ENCODE measurements around the gene FOXE1. TPM values are rescaled to one million over a fixed set of nuclear protein-coding genes. Genes with fewer than 3 reads are reported as not detected.

FOXE1 gene
- total RNA-seq, 1 experiment from 2014 or later, result under 0.01 TPM

DNA sequence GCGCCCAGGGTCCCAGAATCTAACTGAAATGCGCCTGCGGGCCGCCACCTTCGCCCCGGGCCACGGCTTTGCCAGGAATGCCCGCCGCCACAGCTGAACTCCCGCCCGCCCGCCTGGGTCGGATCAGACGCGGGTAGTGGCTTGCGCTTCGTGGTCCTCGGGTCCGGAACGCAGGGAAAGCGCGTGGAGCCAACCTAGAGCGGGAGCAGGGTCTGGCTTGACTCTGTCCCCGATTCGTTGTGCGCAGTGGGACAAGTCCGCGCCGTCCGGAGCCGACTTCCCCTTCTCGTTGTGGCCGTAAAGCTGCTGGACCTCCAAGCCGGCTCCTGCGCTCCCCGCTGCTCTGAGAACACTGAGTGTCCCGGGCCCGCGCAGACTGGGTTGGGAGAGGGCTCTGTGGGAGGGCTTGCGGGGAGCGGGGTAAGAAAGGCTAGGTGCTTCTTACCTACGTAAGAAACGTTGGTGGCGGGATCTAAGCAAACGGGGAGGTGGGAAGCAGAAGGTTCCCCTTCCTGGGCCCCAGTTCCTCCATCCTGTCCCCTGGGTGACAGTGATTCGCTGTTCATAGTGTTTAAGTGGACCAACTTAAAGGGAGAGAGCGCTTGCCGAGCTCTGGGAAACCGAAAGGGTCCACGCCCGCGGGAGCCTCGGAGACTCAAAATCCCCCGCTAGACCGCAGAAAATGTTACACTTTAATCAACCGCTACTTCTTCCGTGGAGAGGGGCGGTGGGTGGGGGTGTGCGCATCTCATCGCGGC, 4.4 kb upstream of the FOXE1 start:
- DNase-seq (ENCODE audit: low read depth), result no peak

DNA sequence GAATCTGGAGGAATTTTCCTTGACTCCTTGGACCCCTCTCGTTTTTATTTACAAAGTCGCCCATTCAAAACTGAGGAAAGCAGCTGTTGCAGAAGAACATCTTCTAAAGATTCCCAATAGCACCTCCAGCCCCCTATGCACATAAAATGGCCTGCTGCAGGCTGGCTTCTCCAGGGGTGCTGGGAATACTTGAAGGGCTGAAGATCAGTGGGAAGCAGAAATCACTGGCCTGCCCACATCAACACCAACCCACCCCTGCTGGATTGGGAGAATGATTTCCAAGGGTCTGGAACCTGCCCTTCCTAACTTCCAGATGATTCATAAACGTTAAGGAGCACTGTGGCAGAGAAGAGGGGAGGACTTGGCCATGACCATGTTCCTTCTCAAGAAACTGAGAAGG, 3.0 kb upstream of the FOXE1 start:
- DNase-seq (ENCODE audit: low read depth), result no peak

DNA sequence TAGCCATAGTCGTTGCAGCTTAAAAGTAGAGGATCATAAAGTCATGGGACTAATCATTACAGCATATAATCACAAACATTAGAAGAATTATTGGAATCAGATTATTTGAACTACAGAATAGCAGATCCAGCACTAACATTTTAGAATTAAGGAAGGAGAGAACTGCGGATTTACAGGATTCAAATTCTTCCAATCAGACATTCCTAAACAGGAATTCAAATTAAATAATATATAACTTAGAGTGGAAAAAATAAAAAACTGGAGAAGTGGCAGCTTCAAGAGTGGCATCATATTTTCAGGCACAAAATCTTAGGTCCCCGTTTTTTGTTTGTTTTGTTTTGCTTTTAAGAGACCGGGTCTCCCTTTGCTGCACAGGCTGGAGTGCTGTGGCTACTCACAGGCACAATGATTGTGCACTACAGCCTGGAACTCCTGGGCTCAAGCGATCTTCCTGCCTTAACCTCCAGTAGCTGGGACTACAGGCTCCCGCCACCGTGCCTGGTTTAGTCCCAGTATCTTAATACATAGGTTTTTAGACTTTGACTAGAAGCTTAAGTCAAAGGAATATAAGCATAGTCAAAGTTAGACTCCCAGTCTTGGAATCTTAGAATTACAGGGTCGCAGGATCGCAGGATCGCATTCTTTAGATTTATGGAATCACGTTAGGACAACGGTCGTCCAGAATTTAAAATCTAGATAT, 2.1 kb upstream of the FOXE1 start:
- DNase-seq (ENCODE audit: low read depth), result no peak

DNA sequence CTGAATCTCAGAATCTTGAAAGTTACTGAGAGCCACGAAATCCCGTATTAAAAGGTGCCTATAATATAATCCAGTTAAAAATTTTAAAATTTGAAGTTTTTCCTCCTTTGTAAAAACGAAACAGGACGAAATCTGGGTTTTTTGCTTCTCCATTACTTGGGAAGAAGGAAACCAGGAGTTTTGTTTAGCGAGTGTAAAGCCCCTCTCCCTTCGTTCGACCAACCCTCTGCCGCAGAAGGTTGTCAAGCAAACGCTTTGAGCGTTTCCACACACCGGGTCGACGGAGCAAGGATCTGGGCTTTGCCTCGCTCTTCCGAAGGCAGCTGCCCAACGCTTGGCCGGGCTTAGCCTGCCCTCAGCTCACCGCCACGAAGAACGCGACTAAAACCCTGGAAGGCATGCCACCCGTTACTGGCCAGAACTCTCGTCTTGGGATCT, 1.6 kb upstream of the FOXE1 start:
- no peak for DNase-seq (ENCODE audit: low read depth)

DNA sequence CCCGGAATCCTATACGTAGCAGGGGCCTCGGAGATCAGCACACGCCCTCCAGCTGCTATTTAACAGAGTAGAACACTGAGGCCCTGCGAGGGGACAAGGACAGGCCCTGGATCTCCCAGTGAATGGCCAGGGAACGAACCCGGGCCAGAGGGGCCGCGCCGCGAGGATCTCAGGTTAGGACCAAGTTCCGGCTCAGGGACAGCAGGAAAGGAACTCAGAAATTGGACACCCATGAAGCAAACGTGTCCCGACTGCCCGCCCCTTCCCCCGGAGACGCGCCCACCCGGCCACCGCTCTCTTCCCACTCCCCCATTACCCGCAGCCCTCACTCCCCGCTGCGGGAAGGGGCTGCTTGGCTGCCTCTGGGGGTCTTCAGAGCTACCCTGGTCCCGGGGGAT, 1.0 kb upstream of the FOXE1 start:
- no peak for DNase-seq (ENCODE audit: low read depth)

DNA sequence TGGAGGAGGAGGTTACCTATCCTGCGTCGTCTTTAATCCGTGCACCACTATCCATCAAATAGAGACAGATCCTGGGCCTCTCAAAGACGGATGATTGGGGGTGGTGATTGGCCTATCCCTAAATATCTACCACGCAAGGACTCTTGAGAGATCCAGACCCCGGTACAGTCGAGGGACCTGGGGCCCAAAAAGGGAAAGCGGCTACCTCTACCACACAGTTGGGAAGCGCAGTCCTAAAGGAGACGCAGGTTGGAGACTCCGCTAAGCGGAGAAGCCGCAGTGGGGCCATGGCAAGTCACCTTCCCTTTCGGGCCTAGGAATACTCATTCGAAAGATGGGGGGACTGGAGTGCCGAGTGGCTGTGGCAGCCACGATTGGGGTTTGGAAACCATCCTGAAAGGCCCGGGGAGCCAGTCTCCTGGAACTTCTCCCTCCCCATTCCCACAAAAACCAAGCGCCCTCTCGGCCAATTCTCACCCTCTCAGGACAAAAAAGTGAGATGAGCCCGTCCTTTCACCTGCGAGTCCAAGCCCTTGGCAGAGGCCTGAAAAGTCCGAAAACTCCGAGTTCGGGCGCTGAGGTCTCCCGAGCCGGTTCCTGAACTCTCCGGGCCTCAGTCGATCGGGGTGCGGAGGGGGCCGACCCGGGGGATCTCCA, 499 bp upstream of the FOXE1 start:
- DNase-seq (ENCODE audit: low read depth), result no peak

DNA sequence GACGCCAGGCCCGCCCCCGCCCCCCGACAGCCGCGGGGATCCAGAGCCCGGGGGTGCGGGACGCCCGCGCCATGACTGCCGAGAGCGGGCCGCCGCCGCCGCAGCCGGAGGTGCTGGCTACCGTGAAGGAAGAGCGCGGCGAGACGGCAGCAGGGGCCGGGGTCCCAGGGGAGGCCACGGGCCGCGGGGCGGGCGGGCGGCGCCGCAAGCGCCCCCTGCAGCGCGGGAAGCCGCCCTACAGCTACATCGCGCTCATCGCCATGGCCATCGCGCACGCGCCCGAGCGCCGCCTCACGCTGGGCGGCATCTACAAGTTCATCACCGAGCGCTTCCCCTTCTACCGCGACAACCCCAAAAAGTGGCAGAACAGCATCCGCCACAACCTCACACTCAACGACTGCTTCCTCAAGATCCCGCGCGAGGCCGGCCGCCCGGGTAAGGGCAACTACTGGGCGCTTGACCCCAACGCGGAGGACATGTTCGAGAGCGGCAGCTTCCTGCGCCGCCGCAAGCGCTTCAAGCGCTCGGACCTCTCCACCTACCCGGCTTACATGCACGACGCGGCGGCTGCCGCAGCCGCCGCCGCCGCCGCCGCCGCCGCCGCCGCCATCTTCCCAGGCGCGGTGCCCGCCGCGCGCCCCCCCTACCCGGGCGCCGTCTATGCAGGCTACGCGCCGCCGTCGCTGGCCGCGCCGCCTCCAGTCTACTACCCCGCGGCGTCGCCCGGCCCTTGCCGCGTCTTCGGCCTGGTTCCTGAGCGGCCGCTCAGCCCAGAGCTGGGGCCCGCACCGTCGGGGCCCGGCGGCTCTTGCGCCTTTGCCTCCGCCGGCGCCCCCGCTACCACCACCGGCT, 1.0 kb downstream of the FOXE1 start:
- no peak for DNase-seq (ENCODE audit: low read depth)

DNA sequence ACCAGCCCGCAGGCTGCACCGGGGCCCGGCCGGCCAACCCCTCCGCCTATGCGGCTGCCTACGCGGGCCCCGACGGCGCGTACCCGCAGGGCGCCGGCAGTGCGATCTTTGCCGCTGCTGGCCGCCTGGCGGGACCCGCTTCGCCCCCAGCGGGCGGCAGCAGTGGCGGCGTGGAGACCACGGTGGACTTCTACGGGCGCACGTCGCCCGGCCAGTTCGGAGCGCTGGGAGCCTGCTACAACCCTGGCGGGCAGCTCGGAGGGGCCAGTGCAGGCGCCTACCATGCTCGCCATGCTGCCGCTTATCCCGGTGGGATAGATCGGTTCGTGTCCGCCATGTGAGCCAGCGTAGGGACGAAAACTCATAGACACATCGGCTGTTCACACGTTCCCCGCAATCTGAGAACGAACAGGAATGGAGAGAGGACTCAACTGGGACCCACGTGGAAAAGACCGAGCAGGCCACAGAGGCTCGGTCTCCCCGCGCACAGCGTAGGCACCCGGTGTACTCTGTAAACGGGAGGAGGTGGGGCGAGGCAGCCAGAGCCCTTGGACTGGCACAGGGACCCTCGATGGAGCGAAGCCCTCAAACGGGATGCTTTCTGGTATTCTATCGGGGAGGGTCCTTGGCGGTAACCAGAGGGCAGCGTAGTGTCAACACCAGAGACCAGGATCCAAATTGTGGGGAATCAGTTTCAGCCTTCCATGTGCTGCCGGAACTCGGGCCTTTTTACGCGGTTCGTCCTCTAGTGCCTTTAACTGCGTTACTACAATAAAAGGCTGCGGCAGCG, 1.9 kb downstream of the FOXE1 start:
- DNase-seq (ENCODE audit: low read depth), result no peak

DNA sequence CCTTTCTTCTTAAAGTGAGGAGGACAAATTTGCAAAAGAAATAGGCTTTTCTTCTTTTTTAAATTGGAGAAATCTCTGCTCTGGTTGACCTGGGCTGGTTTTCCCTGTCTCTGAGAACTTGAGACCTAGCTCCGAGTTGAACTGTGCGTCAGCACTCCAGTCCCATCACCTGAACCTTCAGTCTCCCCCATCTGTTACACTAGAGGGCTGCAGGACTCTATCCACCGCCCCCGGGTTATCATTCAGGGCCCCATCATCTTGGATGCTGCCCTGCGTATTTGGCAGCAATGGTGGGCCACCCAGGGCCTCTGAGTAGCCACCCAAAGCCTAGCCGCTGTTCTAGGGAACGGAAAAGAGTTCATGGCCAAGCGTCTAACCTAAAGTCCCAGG, 2.5 kb downstream of the FOXE1 start:
- no peak for DNase-seq (ENCODE audit: low read depth)

DNA sequence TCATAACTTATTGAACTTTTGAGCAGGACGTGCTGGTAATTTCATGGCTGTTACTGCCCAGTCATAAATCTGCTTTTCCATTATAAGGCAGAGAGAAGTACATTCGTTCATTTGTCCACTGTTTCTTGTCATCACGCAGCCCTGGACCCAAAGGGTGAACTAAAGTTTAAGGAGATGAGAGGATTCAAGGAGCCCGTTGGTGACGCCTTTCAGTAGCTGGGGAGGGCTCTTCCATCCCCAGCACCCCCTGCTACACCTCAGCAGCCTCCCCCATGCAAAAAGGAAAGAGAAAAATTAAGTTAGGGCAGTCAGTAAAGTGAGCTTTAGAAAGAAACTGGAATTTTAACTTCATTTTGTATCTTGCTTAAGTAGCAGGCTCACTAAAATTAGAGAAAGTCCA, 2.9 kb downstream of the FOXE1 start:
- no peak for DNase-seq (ENCODE audit: low read depth)

DNA sequence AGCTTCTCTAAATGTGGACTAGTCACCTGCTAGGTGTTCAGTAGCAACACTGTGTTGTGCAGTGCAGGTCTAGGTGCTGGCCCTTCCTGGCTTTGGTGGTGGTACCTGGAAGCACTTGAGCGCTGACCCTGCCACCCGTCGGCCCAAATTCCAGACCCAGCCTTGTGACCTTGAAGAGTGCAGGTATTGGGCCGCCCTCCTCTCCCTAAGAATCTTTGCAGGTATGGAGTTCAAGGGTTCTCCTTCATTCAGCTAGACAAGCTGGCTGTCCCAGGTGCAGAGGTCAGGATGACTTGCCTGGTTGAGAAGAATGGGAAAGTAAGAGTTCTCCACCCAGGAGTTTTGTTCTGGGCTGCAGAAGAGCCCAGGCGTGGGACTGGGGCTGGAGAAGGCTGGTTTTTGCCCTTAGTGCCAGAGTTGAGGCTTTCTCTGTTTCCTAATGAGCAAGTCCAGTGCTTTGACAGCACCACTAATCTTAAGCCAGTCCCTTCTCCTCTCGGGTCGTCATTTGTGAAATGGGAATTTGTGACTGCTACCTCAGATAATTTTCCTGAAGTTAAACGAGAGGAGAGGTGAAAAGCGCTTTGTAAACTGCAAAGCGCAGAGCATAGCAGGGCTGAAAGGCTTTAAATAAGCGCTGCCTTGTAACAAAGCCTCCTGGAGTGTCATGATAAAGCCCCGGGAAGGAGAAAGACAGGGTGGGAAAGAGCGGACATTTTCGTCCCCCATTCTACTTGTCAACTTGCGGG, 4.0 kb downstream of the FOXE1 start:
- DNase-seq (ENCODE audit: low read depth), result no peak

DNA sequence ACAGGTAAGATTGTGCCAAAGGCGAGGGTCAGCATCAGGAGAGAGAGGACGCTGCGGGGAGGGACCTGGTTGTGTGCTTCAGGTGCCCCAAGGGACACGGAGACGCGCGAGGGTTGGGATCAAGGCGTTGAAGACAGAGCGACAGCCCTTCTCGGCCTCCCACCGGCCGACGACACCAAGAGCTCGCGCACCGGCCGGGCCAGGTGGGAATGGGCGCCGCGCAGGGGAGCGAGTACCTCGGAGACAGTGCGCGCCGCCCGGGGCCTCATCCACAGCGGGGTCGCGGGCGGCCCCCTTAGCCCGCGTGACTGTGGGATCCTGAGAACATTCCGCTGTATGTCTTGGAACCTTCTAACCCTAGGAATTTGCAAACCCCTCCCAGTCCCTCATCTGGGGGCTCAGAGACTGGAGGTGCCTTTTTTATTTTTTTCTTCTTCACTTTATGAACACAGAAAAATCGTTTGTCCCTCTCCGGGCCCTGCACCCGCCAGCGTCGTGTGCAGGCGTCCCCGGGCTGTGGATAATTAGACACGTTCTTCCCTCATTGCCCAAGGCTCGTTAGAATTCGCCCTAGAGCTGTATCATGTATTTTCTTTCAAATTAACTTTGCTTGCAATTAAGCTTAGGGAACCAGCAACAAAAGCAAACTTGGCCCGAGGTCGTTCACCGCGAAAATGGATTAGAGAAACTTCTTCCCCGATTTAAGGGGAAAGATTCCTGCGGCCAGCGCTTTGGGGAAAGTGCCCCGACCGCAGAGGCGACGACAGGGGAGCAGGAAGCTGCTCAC, 4.8 kb downstream of the FOXE1 start:
- DNase-seq (ENCODE audit: low read depth), result no peak

DNA sequence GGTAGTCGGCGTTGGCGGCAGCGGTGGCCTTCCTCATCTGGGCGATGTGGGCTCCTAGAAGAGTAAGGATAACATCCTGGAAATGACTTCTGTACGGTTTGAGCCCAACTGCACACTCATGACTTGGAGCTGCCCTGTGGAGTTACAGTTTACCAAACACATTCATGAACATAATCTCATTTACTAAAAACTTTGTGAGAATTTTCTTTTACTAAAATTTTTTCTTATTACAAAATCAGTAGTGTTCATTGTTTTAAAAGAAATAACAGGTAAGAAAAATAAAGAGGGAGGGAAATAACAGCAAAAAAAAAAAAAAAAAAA, 5.3 kb downstream of the FOXE1 start:
- no peak for DNase-seq (ENCODE audit: low read depth)

DNA sequence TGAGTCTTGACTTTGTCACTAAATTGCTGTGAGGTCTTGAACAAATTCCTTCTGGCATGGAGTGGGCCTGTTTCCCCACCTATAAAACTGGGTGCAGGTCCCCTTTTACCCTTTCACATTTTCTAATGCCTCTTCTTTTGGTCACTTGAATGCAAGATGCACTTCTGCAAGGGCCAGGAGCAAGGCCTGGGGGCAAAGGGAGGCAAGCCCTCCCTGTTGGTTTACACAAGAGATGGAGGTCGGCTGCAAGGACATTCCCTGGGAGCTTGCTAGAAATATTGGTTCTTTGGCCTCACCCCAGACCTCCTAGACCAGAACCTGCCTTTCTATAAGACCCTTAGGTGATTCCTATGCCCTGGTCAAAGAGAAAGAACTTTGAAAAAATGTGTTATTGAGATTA, 5.8 kb downstream of the FOXE1 start:
- DNase-seq (ENCODE audit: low read depth), result no peak

DNA sequence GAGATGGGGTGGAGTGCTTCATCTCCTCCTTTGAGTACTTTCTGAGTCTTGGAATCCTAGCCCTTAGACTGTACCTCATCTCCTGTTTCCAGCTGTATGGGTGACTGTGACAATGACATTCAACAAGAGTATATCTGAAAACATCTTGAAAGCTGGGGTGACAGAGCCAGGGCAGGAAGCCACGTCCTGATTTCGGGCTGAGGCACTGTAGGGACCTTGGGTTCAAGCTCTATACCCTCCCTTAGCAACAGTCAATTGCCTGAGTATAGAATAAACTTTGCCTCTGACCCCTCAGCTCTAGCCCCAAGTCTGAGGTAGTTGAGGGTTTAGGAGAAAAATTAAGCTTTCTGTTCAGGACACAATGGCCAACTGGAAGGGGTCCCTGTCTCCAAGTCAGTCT, 6.3 kb downstream of the FOXE1 start:
- DNase-seq (ENCODE audit: low read depth), result no peak

DNA sequence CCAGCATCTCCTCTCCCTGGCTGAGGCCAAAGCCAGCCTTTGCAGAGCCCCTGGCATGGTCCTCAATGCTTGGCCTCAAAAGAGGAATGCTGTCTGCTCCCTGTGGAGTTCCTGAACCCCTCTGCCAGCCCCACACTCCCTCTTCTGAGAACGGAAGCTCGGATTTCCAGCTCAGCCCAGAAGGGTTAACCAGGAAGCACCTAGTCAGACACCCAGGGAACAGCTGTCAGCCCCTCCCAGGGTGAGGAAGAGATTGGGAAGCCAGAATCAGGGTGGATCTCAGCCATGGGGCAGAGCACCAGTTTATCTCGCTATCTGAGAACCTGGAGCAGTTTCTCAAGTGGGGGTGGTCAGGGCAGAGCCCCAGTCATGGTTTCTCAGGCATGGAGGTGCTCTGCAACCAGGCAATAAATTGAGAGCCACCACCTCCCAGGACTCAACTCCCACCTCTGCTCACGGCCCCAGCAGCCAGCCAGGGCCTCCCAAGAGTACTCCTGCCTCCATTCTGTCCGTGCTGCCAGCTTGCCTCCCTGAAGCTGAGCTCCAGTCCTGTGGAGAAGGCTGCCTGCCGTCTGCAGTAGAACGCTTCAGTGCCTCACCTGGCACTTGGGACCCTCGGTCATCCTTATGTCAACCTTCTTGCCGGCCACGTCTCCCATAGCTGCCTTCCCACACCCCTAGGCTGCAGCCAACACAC, 7.6 kb downstream of the FOXE1 start:
- no peak for DNase-seq (ENCODE audit: low read depth)

DNA sequence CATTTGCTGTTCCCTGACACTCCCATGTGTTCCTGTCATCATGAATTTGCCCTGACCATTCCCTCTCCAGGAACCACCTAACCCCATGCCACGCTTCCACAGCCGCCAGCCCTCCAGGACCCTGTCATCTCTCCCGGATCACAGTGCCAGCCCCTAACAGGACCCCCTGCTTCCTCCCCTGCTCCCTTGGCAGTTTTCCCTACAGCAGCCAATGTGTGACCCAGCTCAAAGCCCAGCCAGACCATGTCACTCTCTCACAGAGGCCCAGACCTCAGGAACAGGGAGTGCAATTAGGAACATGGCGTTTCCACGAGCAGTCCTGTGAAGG, 8.1 kb downstream of the FOXE1 start:
- DNase-seq (ENCODE audit: low read depth), result no peak

DNA sequence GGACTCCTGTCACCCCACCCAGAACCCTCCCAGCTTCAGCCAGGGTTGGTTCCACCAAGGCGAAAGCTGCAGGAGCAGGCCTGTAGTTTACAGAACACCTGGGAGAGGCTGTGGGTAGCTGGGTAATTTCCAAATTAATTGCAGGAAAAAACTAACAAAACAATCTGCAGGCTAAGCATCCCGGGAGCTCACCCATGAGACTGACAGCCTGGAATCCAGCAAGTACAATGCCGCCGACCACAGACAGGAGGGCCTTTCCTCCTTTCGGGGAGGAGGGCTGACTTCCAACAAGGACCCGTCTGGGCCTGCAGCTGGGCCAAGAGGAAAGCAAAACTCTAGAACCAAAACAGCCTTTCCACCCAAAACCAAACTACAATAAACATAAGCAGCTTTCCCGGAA, 10.3 kb downstream of the FOXE1 start:
- no peak for DNase-seq (ENCODE audit: low read depth)

DNA sequence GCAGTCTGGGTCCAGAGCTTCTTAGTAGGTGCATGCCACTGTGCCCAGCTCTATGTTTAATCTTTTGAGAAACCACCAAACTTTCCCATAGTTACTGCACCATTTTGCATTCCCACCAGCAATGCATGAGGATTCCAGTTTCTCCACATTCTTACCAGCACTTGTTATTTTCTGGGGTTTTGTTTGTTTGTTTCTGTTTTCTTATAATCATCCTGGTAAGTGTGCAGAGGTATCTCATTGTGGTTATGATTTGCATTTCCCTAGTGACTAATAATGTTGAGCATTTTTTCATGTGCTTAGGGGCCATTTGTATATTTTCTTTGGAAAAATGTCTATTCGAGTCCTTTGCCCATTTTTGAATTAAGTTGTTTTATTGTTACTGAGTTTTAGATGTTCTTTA, 11.4 kb downstream of the FOXE1 start:
- no peak for DNase-seq (ENCODE audit: low read depth)
